ENCODE results near the gene PLEKHA4.

The PLEKHA4 gene

GRCh38 chr19:48798937-48799336, 69.5 kb downstream of the PLEKHA4 start:
- DNase-seq (ENCODE audit: low read depth) = no peak
- H3K4me3 ChIP-seq (ENCODE audit: control insufficient read depth, low read depth, low read length) = no peak overlapping the region
- TF ChIP-seq, protein P1, sequence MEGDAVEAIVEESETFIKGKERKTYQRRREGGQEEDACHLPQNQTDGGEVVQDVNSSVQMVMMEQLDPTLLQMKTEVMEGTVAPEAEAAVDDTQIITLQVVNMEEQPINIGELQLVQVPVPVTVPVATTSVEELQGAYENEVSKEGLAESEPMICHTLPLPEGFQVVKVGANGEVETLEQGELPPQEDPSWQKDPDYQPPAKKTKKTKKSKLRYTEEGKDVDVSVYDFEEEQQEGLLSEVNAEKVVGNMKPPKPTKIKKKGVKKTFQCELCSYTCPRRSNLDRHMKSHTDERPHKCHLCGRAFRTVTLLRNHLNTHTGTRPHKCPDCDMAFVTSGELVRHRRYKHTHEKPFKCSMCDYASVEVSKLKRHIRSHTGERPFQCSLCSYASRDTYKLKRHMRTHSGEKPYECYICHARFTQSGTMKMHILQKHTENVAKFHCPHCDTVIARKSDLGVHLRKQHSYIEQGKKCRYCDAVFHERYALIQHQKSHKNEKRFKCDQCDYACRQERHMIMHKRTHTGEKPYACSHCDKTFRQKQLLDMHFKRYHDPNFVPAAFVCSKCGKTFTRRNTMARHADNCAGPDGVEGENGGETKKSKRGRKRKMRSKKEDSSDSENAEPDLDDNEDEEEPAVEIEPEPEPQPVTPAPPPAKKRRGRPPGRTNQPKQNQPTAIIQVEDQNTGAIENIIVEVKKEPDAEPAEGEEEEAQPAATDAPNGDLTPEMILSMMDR (conservative IDR thresholded peaks at IDR 0.05; ENCODE audit: control insufficient read depth, insufficient read depth, low read depth, low read length) = no peak

GRCh38 chr19:48797103-48797502, 71.3 kb downstream of the PLEKHA4 start:
- no peak overlapping the region for H3K4me3 ChIP-seq (ENCODE audit: control insufficient read depth, low read depth, low read length)
- no peak for DNase-seq (ENCODE audit: low read depth)
- TF ChIP-seq, protein P1 (conservative IDR thresholded peaks at IDR 0.05; ENCODE audit: control insufficient read depth, insufficient read depth, low read depth, low read length) = no peak

GRCh38 chr19:48796298-48797083, 71.9 kb downstream of the PLEKHA4 start:
- TF ChIP-seq, protein P1 (conservative IDR thresholded peaks at IDR 0.05; ENCODE audit: control insufficient read depth, insufficient read depth, low read depth, low read length) = no peak
- H3K4me3 ChIP-seq (ENCODE audit: control insufficient read depth, low read depth, low read length) = no peak overlapping the region
- no peak for DNase-seq (ENCODE audit: low read depth)

DNA sequence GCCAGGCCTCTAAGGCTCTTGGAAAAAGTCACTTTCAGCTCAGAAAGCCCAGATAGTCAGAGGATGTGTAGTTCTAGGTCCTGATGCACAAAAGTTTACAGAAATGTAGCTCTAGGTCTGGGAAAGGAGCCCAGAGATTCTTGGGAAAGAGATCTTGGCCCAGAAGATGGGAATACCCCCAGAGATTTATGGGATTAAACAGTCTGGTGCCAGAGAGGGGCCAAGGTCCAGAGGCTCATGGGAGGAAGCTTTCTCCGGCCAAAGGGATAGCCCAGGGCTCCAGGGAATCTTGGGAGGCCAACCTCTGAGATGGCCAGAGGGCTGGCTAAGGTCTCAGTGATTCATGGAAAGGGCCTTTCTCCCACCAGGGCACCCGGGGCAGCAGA, 72.7 kb downstream of the PLEKHA4 start:
- H3K4me3 ChIP-seq (ENCODE audit: control insufficient read depth, low read depth, low read length) = no peak overlapping the region
- peak; percentile 21 for DNase-seq (ENCODE audit: low read depth)
- TF ChIP-seq, protein P1 (conservative IDR thresholded peaks at IDR 0.05; ENCODE audit: control insufficient read depth, insufficient read depth, low read depth, low read length) = no peak

GRCh38 chr19:48795055-48795684, 73.2 kb downstream of the PLEKHA4 start:
- peak; percentile 90 for DNase-seq (ENCODE audit: low read depth)
- TF ChIP-seq, protein P1 (conservative IDR thresholded peaks at IDR 0.05; ENCODE audit: control insufficient read depth, insufficient read depth, low read depth, low read length) = peak; percentile 65
- peak overlapping the region; percentile 59 for H3K4me3 ChIP-seq (ENCODE audit: control insufficient read depth, low read depth, low read length)

GRCh38 chr19:48794291-48794690, 74.1 kb downstream of the PLEKHA4 start:
- TF ChIP-seq, protein P1 (conservative IDR thresholded peaks at IDR 0.05; ENCODE audit: control insufficient read depth, insufficient read depth, low read depth, low read length) = no peak
- no peak overlapping the region for H3K4me3 ChIP-seq (ENCODE audit: control insufficient read depth, low read depth, low read length)
- no peak for DNase-seq (ENCODE audit: low read depth)

Data from fibroblast of mammary gland (primary cell).